ENCODE results near the gene ZDBF2. TPM values are rescaled to one million over a fixed set of nuclear protein-coding genes. Genes with fewer than 3 reads are reported as not detected.

Gene ZDBF2
- total RNA-seq, 1 donor, result 12.7 TPM

GRCh38 chr2:206260188-206261012 is 14.1 kb upstream of the ZDBF2 start:
- H3K4me1 ChIP-seq (ENCODE audit: insufficient read depth, low read length), result no peaks in the 10 kb centered on the region
- H2AFZ ChIP-seq (ENCODE audit: low read length), result no peak overlapping the region
- H3K9me3 ChIP-seq (ENCODE audit: low read depth, low read length), result no peaks in the 10 kb centered on the region
- no peak overlapping the region for H3K4me2 ChIP-seq (ENCODE audit: insufficient read depth, low read length)
- peaks cover 88% of the 10 kb centered on the region for H3K27me3 ChIP-seq (ENCODE audit: insufficient read depth, low read length)
- H4K20me1 ChIP-seq (ENCODE audit: insufficient read depth, low read length), result no peaks in the 10 kb centered on the region
- H3K4me3 ChIP-seq (ENCODE audit: insufficient read depth, low read length), result no peak overlapping the region
- peak; percentile 81 for DNase-seq (ENCODE audit: insufficient read length, low spot score, missing footprints)
- TF ChIP-seq, protein P1, sequence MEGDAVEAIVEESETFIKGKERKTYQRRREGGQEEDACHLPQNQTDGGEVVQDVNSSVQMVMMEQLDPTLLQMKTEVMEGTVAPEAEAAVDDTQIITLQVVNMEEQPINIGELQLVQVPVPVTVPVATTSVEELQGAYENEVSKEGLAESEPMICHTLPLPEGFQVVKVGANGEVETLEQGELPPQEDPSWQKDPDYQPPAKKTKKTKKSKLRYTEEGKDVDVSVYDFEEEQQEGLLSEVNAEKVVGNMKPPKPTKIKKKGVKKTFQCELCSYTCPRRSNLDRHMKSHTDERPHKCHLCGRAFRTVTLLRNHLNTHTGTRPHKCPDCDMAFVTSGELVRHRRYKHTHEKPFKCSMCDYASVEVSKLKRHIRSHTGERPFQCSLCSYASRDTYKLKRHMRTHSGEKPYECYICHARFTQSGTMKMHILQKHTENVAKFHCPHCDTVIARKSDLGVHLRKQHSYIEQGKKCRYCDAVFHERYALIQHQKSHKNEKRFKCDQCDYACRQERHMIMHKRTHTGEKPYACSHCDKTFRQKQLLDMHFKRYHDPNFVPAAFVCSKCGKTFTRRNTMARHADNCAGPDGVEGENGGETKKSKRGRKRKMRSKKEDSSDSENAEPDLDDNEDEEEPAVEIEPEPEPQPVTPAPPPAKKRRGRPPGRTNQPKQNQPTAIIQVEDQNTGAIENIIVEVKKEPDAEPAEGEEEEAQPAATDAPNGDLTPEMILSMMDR (IDR thresholded peaks at IDR 0.05; ENCODE audit: extremely low read depth, low read depth, low read length), result peak; percentile 59
- no peaks in the 10 kb centered on the region for H3K36me3 ChIP-seq (ENCODE audit: insufficient read depth, low read length)
- no peaks in the 10 kb centered on the region for H3K79me2 ChIP-seq (ENCODE audit: insufficient read depth, low read length)
- H3K27ac ChIP-seq (ENCODE audit: low read depth, low read length), result no peak overlapping the region

- H2AFZ ChIP-seq (ENCODE audit: low read length), result no peak overlapping the region
- H3K9me3 ChIP-seq (ENCODE audit: low read depth, low read length), result no peaks in the 10 kb centered on the region
- no peaks in the 10 kb centered on the region for H3K36me3 ChIP-seq (ENCODE audit: insufficient read depth, low read length)
- DNase-seq (ENCODE audit: insufficient read length, low spot score, missing footprints), result no peak
- H3K27me3 ChIP-seq (ENCODE audit: insufficient read depth, low read length), result peaks cover 95% of the 10 kb centered on the region
- no peak overlapping the region for H3K4me2 ChIP-seq (ENCODE audit: insufficient read depth, low read length)
- TF ChIP-seq, protein P1 (IDR thresholded peaks at IDR 0.05; ENCODE audit: extremely low read depth, low read depth, low read length), result no peak
- H3K4me1 ChIP-seq (ENCODE audit: insufficient read depth, low read length), result no peaks in the 10 kb centered on the region
- no peak overlapping the region for H3K27ac ChIP-seq (ENCODE audit: low read depth, low read length)
- no peaks in the 10 kb centered on the region for H3K79me2 ChIP-seq (ENCODE audit: insufficient read depth, low read length)
- H4K20me1 ChIP-seq (ENCODE audit: insufficient read depth, low read length), result no peaks in the 10 kb centered on the region
- no peak overlapping the region for H3K4me3 ChIP-seq (ENCODE audit: insufficient read depth, low read length)
Observed at GRCh38 chr2:206263959-206264603, 10.4 kb upstream of the ZDBF2 start.

GRCh38 chr2:206266130-206267125 is 8.0 kb upstream of the ZDBF2 start:
- DNase-seq (ENCODE audit: insufficient read length, low spot score, missing footprints), result no peak
- Histone ChIP-seq H3K79me2 (ENCODE audit: insufficient read depth, low read length) (no peaks in the 10 kb centered on the region), H3K4me3 (ENCODE audit: insufficient read depth, low read length) (no peak overlapping the region), H3K4me1 (ENCODE audit: insufficient read depth, low read length) (no peaks in the 10 kb centered on the region), H3K36me3 (ENCODE audit: insufficient read depth, low read length) (no peaks in the 10 kb centered on the region), H4K20me1 (ENCODE audit: insufficient read depth, low read length) (no peaks in the 10 kb centered on the region), H3K4me2 (ENCODE audit: insufficient read depth, low read length) (no peak overlapping the region), H3K27ac (ENCODE audit: low read depth, low read length) (no peak overlapping the region), H3K9me3 (ENCODE audit: low read depth, low read length) (no peaks in the 10 kb centered on the region), H2AFZ (ENCODE audit: low read length) (no peak overlapping the region), H3K27me3 (ENCODE audit: insufficient read depth, low read length) (peaks cover 80% of the 10 kb centered on the region)
- TF ChIP-seq, protein P1 (IDR thresholded peaks at IDR 0.05; ENCODE audit: extremely low read depth, low read depth, low read length), result no peak

Measured in osteoblast (primary cell).